HepG2 (cell line): ENCODE data around the gene TMEM198. TPM values are rescaled to one million over a fixed set of nuclear protein-coding genes. Genes with fewer than 3 reads are reported as not detected.

Experiments
- CREB1 ChIP-seq, 2 experiments: fragments of 450-650 bp in 1 of 2; IDR thresholded peaks; 2 replicates each; pipeline ENCODE4 v1.6.1; 2016 to 2017; ENCODE audit warnings: control low read depth in 1 of 2, mild to moderate bottlenecking in 1 of 2, missing compliant biosample characterization in 1 of 2, missing genetic modification characterization in 1 of 2
- HOXD1 ChIP-seq: sonication (generic); formaldehyde crosslinking; IDR thresholded peaks from 2 replicates; pipeline ENCODE4 v1.5.0; 2020; ENCODE audit warnings: missing genetic modification reagents
- PCBP1 ChIP-seq: fragments of 200-400 bp; formaldehyde crosslinking; IDR thresholded peaks from 2 replicates; pipeline ENCODE4 v1.6.1; 2017; ENCODE audit warnings: mild to moderate bottlenecking, low read depth, low read length, borderline replicate concordance
- SOX5 ChIP-seq: IDR thresholded peaks from 2 replicates; pipeline ENCODE4 v1.6.1; 2016; ENCODE audit warnings: borderline replicate concordance
- ZFP36 ChIP-seq: fragments of 150-350 bp; IDR thresholded peaks from 2 replicates; pipeline ENCODE4 v1.6.1; 2018; ENCODE audit warnings: borderline replicate concordance, low read length, low read depth; ENCODE audit not compliant: partially characterized antibody
- ZFP36L2 ChIP-seq: sonication (generic); formaldehyde crosslinking; IDR thresholded peaks from 2 replicates; pipeline ENCODE4 v1.4.0; 2020; ENCODE audit warnings: missing genetic modification reagents
- ZNF430 ChIP-seq: sonication (generic); formaldehyde crosslinking; IDR thresholded peaks from 2 replicates; pipeline ENCODE4 v1.9.0; 2021; ENCODE audit warnings: mild to moderate bottlenecking, missing genetic modification reagents
- ZNF605 ChIP-seq: sonication (generic); formaldehyde crosslinking; IDR thresholded peaks from 2 replicates; pipeline ENCODE4 v1.8.0; 2022; ENCODE audit warnings: mild to moderate bottlenecking, missing genetic modification reagents
- ZNF670 ChIP-seq: sonication (generic); formaldehyde crosslinking; IDR thresholded peaks from 2 replicates; pipeline ENCODE4 v1.8.0; 2022; ENCODE audit warnings: mild to moderate bottlenecking, missing genetic modification reagents, borderline replicate concordance
- ZNF792 ChIP-seq: IDR thresholded peaks from 2 replicates; pipeline ENCODE4 v1.6.1; 2016
- ZSCAN22 ChIP-seq: sonication (generic); formaldehyde crosslinking; IDR thresholded peaks from 2 replicates; pipeline ENCODE4 v1.4.0; 2020; ENCODE audit warnings: mild to moderate bottlenecking, missing genetic modification reagents
- ZSCAN30 ChIP-seq: sonication (generic); formaldehyde crosslinking; IDR thresholded peaks from 2 replicates; pipeline ENCODE4 v1.5.0; 2020; ENCODE audit warnings: mild to moderate bottlenecking, missing genetic modification reagents
- polyA plus RNA-seq, 8 experiments: library from polyadenylated mRNA; depleted of rRNA in 3 of 8; stranded (reverse) in 7 of 8; unstranded in 1 of 8; fragments of >200 nt; fragmentation: Illumina TruSeq in 4 of 8; extraction: Trizol in 4 of 8; gene quantifications; 2 replicates each; pipeline versions ENCODE4 v1.2.1 to v1.2.3, GENCODE V29; 2011 to 2016; ENCODE audit warnings: low read depth in 4 of 8, missing spikeins in 1 of 8, mixed read lengths in 1 of 8; ENCODE audit not compliant: insufficient read depth in 1 of 8
- total RNA-seq, 5 experiments: library from RNA; depleted of rRNA; stranded (reverse); fragments of >200 nt; fragmentation: Illumina TruSeq; extraction: Trizol; gene quantifications; 2 replicates each; pipeline ENCODE4 v1.2.3, GENCODE V29; 2016; ENCODE audit warnings: low read depth in 1 of 5
- TF ChIP-seq, protein P1 (sequence below): sonication (generic); formaldehyde crosslinking; IDR thresholded peaks from 2 replicates; pipeline ENCODE4 v1.5.0; 2020; ENCODE audit warnings: mild to moderate bottlenecking, missing genetic modification reagents
- TF ChIP-seq, protein P2 (sequence below): fragments of 450-650 bp; IDR thresholded peaks from 2 replicates; pipeline ENCODE4 v1.6.1; 2017; ENCODE audit warnings: mild to moderate bottlenecking
- TF ChIP-seq, protein P3 (sequence below): IDR thresholded peaks from 2 replicates; pipeline ENCODE4 v1.6.1; 2016; ENCODE audit warnings: low read depth, control low read depth
- TF ChIP-seq, protein P4 (sequence below): sonication (generic); formaldehyde crosslinking; IDR thresholded peaks from 2 replicates; pipeline ENCODE4 v1.4.0; 2020; ENCODE audit warnings: missing genetic modification reagents, borderline replicate concordance
- TF ChIP-seq, protein P5 (sequence below): sonication (generic); formaldehyde crosslinking; IDR thresholded peaks from 2 replicates; pipeline ENCODE4 v1.4.0; 2020; ENCODE audit warnings: mild to moderate bottlenecking, missing genetic modification reagents

The TMEM198 gene
- total and polyA plus RNA-seq, 2 of the 13 experiments (the other 11 are each of a cell fraction or from before 2014, with no cell fraction given), result 17.3 to 23.5 TPM

DNA sequence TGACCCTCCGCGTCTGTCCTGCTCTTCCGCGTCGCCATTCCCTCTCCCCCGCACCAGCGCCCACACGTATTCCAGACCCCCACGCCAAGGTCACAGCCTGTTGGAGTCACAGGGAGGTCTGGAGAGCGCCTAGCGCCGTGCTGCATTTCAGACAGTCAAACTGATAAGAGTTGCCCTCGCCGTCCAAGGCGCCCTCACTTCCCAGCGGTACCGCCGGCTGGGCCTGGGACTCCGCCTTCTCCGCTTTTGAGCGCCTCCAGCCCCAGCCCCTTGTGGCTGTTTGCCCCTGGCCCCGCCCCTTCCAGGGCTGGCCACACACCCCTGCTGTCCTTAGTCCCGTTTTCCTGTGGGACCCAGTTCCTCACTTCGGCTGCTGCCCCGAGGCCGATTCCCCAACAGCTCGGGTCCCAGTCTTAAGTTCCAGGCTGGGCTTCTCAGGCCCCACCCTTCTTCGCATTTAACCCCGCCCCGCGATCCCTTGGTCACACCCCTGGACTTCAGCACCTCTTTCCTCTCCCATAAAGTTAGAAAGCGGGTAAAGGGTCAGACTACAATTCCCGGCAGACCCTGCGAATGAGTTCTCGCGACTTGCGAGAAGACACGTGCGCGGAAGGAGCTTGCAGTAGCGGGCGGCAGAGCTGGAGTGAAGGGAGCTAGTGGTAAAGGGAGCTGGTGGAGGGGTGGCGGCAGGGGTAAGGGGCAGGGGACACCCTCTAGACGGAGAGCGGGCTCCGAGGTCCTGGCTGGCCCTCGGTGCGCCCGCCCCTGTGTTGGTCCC lies 45.4 kb upstream of the TMEM198 start, which contains the start of gene GMPPA (continued):
- TF ChIP-seq, protein P1, sequence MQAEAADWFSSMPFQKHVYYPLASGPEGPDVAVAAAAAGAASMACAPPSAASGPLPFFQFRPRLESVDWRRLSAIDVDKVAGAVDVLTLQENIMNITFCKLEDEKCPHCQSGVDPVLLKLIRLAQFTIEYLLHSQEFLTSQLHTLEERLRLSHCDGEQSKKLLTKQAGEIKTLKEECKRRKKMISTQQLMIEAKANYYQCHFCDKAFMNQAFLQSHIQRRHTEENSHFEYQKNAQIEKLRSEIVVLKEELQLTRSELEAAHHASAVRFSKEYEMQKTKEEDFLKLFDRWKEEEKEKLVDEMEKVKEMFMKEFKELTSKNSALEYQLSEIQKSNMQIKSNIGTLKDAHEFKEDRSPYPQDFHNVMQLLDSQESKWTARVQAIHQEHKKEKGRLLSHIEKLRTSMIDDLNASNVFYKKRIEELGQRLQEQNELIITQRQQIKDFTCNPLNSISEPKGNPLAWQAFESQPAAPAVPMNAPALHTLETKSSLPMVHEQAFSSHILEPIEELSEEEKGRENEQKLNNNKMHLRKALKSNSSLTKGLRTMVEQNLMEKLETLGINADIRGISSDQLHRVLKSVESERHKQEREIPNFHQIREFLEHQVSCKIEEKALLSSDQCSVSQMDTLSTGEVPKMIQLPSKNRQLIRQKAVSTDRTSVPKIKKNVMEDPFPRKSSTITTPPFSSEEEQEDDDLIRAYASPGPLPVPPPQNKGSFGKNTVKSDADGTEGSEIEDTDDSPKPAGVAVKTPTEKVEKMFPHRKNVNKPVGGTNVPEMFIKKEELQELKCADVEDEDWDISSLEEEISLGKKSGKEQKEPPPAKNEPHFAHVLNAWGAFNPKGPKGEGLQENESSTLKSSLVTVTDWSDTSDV, result no peak; the same call in none of the 2 replicates
- TF ChIP-seq ZNF605 (CRISPR knock-in tag), result no peak
- no peak for TF ChIP-seq ZSCAN30 (CRISPR knock-in tag)
- no peak; the same call in 1 of the 2 replicates for TF ChIP-seq ZNF792
- peak; percentile 48; the same call in 1 of the 2 replicates for TF ChIP-seq CREB1 (IDR thresholded peaks at IDR 0.05)
- TF ChIP-seq CREB1 (CRISPR knock-in tag; IDR thresholded peaks at IDR 0.05), result peak; percentile 92
- no peak for TF ChIP-seq SOX5 (CRISPR knock-in tag)
- TF ChIP-seq, protein P2, sequence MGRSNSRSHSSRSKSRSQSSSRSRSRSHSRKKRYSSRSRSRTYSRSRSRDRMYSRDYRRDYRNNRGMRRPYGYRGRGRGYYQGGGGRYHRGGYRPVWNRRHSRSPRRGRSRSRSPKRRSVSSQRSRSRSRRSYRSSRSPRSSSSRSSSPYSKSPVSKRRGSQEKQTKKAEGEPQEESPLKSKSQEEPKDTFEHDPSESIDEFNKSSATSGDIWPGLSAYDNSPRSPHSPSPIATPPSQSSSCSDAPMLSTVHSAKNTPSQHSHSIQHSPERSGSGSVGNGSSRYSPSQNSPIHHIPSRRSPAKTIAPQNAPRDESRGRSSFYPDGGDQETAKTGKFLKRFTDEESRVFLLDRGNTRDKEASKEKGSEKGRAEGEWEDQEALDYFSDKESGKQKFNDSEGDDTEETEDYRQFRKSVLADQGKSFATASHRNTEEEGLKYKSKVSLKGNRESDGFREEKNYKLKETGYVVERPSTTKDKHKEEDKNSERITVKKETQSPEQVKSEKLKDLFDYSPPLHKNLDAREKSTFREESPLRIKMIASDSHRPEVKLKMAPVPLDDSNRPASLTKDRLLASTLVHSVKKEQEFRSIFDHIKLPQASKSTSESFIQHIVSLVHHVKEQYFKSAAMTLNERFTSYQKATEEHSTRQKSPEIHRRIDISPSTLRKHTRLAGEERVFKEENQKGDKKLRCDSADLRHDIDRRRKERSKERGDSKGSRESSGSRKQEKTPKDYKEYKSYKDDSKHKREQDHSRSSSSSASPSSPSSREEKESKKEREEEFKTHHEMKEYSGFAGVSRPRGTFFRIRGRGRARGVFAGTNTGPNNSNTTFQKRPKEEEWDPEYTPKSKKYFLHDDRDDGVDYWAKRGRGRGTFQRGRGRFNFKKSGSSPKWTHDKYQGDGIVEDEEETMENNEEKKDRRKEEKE, result no peak
- TF ChIP-seq, protein P3, sequence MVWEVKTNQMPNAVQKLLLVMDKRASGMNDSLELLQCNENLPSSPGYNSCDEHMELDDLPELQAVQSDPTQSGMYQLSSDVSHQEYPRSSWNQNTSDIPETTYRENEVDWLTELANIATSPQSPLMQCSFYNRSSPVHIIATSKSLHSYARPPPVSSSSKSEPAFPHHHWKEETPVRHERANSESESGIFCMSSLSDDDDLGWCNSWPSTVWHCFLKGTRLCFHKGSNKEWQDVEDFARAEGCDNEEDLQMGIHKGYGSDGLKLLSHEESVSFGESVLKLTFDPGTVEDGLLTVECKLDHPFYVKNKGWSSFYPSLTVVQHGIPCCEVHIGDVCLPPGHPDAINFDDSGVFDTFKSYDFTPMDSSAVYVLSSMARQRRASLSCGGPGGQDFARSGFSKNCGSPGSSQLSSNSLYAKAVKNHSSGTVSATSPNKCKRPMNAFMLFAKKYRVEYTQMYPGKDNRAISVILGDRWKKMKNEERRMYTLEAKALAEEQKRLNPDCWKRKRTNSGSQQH (CRISPR knock-in tag), result peak; percentile 88; the same call in 1 of the 2 replicates
- no peak; the same call in 1 of the 2 replicates for TF ChIP-seq ZFP36L2
- TF ChIP-seq, protein P4, sequence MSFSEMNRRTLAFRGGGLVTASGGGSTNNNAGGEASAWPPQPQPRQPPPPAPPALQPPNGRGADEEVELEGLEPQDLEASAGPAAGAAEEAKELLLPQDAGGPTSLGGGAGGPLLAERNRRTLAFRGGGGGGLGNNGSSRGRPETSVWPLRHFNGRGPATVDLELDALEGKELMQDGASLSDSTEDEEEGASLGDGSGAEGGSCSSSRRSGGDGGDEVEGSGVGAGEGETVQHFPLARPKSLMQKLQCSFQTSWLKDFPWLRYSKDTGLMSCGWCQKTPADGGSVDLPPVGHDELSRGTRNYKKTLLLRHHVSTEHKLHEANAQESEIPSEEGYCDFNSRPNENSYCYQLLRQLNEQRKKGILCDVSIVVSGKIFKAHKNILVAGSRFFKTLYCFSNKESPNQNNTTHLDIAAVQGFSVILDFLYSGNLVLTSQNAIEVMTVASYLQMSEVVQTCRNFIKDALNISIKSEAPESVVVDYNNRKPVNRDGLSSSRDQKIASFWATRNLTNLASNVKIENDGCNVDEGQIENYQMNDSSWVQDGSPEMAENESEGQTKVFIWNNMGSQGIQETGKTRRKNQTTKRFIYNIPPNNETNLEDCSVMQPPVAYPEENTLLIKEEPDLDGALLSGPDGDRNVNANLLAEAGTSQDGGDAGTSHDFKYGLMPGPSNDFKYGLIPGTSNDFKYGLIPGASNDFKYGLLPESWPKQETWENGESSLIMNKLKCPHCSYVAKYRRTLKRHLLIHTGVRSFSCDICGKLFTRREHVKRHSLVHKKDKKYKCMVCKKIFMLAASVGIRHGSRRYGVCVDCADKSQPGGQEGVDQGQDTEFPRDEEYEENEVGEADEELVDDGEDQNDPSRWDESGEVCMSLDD (CRISPR knock-in tag), result 0 out of 2 replicates have a peak, but pooled peaks have one; percentile 3
- TF ChIP-seq ZFP36, result no peak
- peak; percentile 36 for TF ChIP-seq HOXD1 (CRISPR knock-in tag)
- peak; percentile 88 for TF ChIP-seq ZNF670
- TF ChIP-seq ZNF430 (CRISPR knock-in tag), result peak; percentile 88
- no peak for TF ChIP-seq PCBP1
- no peak for TF ChIP-seq ZSCAN22 (CRISPR knock-in tag)
- TF ChIP-seq, protein P5, sequence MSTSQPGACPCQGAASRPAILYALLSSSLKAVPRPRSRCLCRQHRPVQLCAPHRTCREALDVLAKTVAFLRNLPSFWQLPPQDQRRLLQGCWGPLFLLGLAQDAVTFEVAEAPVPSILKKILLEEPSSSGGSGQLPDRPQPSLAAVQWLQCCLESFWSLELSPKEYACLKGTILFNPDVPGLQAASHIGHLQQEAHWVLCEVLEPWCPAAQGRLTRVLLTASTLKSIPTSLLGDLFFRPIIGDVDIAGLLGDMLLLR (CRISPR knock-in tag), result peak; percentile 10; the same call in 1 of the 2 replicates
